HG02938 (cell line): ENCODE results near the gene RREB1.

Experiments used
- ATAC-seq: cut with Tn5 transposase; IDR thresholded peaks from one replicate; pipeline ENCODE4 v1.9.1; 2021; ENCODE audit warnings: mild to moderate bottlenecking, moderate library complexity; ENCODE audit not compliant: unreplicated experiment

Gene RREB1

DNA sequence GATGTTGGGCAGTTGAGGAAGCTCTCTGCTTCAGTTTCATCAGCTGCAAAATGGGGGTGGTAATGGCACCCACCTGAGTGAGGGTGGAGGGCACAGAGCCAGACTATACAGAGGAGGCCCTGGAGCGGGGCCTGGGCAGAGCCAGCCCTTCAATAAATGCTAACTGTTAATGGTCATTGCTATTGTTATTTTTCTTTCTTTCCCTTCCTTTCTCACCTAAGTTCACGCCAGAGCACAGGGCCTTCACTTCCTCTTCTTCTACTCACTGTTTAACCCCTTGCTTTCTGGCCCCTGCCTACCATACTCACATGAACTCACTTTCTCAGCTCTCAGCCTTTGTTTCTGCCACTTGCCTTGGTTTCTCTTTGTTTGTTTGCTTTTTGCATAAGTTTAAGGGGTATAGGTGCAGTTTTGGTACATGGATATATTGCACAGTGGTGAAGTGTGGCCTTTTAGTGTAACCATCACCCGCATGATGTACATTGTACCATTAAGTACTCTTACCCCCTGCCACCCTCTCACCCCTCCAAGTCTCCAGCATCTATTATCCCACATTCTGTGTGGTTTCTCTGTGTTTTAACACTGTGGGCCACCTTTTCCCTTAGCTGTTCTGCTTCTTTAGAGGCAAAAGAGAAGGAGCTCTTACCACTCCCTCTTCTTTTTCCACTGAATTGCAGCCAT lies 7.5 kb upstream of the RREB1 start:
- ATAC-seq, result no peak

DNA sequence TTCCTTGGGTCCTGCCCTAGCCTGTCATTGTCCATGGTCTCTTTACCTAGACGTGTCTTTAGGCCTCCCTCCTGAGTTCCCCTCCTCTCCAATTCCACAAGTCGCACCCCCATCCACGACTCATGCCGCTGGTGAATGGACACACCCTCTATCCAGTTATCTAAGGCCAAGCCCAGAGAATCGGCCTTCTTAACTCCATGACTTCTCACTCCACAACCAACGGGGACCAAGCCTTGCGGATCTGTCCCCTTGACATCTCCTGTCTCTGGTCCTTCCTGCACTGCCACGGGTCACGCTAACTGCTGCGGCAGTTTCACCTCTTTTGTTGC lies 7.0 kb upstream of the RREB1 start:
- ATAC-seq, result no peak

DNA sequence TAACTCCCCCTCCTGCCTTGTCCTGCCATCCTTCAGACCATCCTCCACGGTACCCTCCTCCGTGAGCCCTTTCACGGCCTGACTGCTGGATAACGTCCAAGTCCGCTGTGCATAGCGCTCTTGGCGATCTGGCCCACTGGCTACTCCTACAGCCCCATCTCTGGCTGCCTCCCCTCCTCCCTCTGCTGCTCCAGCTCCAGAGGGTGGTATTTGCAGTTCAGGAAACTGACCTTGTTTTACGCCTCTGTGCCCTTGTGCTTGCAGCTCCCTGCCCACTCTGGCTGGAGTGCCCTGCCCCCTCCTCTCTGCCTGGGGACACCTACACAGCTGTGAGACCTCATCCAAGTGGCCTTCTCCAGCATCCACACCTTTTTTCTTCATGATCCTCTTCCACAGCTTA lies 6.5 kb upstream of the RREB1 start:
- ATAC-seq, result no peak

GRCh38 chr6:7104752-7105151 lies 3.0 kb upstream of the RREB1 start:
- ATAC-seq, result no peak

DNA sequence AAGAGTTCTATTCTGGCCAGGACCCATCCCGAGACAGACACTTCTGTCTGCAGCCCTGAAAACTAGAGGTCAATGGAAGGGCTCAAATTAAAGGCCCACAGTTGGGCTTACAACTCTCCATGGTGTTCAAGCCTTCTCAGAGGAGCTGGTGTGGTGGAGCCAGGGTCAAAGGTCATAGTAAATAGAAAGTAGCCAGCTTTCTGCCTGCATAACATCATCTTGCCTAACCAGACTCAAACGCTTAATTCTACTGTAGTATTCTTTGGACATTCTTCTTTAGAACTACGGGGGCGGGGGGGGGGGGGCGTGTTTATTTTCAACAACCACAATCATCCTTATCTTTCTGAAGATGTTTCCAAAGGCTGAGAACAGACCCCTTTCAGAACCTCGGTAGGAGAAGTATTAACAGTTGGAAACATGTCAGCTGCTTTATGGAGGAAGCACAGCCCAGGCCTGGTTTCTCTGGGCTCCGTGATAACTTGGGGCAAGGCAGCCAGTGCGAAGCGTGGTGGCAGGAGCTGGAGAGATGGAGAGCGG lies 1.5 kb upstream of the RREB1 start:
- no peak for ATAC-seq

DNA sequence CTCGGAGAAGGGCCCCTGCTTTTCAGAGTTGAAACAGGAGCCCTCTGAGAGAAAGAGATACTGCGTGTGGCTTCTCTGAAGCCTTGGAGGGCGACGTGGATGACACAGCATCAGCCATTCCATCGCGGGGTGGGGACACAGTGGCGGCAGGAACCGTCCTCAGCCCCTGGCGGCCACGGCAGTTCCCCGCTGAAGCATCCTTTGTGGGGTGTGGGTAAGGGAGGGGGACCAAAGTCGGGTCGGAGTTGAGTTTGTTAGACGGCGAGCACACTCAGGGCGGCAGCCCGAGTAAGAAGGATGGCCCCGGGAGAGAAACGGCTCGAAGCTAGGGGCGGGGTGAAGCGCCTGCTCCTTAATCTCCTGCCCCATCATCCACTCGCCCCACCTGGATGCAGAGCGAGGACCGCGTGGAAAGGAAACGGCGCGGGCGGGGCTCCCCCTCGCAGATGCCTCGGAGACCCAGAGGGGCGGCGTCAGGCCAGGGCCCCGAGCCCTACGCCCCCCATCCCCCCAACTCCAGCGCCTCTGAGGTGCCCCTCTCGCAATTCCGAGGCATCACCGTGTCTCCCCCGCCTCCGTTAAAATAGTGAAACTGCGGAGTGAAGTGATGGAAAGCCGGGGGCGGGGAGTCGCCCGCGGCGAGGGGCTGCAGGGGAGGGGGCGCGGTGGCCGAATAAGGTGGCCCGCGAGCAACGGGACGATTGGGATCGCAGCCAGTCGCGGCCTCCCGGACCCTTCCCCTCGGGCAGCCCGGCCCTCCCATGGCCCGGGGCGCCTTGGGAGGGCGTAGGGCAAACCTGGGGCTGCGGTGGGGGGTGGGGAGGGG lies 796 bp upstream of the RREB1 start:
- ATAC-seq, result peak; percentile 38

- ATAC-seq, result peak; percentile 19
Observed at GRCh38 chr6:7108196-7108963, 619 bp downstream of the RREB1 start.

DNA sequence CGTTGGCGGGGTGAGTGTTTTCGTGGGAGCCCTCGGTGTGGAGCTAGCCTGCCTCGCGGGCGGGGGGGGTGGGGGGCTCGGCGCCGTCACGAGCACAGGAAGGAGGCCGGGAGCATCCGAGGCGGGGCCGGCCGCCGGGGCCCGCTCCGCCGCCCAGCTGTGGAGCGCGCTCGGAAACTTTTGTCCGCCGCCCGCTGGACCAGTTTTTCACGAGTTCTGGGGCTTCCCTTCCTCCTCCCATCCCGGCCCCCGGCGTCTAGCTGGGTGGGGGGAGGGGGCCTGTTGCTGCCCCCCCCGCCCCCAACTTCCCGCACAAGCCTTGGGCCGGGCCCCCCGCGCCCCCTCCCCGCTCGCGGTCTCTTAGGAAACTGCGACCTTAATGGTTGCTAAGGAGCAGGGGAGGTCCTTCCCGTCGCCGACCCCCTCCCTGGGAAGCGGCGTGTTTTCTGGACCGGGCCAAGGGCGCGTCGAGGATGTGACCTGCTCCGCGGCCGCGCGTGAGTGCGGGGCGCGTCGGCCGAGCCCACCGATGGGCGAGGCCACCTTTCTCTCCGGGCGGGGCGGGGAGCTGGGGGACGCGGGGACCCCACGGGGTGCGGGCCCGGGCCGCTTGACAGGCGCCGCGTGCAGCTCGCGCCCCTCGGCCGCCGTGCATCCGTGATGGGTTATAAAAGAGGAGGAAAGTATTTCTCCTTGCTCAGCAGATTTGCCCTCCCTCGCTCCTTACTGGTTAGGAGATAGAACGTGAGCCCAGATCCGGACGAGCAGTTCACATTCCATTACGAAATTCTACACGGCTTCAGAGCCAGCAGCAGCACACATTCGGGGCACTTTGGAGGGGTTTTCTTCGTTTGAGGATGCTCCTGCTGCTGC lies 1.4 kb downstream of the RREB1 start:
- ATAC-seq, result no peak

GRCh38 chr6:7110092-7110792 lies 2.5 kb downstream of the RREB1 start:
- ATAC-seq, result no peak

- ATAC-seq, result no peak
Observed at GRCh38 chr6:7111095-7111690, 3.4 kb downstream of the RREB1 start.

DNA sequence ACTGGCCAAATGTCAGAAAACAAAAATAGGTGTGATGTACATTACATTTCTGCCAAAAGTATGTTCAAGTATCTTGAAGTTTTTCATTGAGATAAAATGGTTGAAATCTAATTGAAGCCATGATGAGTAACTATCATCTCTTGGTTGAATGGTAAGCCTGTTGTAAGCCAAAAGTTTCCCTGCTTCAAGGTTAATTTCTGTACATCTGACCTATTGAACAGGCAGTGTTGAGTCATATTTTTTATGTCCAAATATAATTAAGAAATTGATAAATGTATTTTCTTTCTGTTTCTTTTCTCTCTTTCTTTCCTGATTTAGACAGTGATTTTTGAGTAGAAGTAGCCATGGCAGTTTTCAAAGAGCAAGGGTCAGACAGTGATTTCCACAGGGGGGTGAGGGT lies 4.4 kb downstream of the RREB1 start:
- ATAC-seq, result no peak

DNA sequence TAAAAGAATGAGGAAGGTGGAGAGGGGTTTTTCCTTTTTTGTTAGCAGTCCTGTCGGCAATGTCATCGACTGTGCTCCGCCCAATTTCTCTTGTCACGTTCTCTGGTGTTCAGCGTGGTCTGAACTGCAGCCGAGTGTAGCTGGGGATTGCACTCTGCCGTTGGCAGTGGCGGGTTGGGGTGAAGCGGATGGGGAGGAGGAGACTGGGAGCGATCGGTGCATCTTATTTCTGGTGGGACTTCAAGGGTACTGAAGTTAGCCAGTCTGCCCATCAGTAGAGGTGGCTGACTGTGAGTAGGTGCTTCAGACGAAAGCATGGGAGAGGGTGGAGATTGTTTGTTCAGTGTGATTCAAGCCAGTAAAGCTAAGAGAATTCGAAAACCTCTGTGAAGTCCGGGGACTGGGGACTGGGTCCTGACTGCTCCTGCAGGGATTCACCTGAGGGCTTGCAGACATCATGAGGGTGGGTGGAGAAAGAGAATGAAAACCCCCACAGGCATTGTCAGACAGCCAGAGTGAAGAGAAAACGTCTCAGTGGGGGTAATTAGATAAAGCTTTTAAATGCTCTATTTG lies 5.1 kb downstream of the RREB1 start:
- no peak for ATAC-seq

DNA sequence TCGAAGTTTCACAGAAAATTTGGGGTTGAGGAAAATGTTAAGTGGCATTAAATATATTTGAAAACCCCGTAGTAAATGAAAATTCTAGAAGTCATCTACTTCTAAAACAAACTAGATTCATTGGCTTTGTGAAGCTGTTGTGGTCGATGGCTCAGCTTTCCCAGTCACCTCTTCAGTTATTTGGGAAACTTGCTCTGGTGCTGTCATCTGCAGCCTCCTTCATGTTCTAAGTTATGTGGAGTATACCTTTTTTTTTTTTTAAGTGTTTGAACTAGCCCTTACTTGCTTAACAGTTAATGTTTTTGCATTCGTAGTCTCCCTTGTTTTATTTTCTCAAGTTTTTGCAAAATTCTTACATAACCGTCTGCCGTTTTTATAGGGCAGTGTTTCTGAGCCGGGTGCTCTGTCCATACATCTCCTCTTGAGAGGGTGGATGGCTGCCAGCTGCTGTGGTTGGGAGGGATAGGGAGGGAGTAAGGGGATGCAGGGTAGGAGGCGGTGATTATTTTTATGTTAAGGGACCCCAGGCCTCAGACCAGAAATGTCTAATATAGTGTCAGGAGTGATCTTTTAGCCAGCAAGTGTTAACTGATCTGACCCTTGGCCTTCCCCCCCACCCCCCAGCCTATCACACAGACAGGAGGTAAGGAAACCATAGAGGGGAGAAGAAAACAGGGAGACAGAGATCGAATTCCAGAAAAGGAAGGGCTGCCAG lies 7.1 kb downstream of the RREB1 start:
- ATAC-seq, result no peak

DNA sequence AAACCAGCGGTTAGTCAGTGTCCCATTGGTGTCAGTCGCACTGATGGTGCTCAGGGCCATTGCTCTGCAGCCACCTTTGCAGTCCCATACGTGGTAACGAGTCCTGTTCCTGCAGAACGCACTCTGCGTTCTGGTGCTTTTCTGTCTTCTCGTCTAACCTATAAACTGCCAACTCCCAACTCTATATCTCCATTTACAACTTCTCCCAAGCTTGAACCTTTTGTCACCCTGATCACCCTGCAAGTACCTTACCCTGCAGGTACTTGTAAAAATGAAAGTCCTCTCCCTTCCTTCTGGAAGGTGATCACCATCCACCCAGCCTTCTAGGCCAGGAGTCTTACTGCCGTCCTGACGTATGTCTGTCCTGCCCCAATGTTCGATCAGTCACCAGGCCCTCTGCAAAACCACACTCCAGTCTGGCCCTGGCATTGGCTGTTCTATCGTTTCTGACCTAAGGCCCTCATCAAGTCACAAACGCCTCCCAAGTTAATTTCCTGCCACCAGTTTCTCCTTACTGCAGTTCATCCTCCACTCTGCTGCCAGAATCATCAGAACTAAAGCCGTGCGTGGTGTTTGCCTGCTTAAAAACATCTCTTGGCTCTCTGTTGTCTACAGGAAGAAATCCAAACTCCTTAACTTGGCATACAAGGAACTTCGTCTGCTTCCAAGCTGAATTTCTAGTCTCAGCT lies 7.9 kb downstream of the RREB1 start:
- ATAC-seq, result no peak

- ATAC-seq, result no peak
Observed at GRCh38 chr6:7119272-7119801, 11.6 kb downstream of the RREB1 start.

DNA sequence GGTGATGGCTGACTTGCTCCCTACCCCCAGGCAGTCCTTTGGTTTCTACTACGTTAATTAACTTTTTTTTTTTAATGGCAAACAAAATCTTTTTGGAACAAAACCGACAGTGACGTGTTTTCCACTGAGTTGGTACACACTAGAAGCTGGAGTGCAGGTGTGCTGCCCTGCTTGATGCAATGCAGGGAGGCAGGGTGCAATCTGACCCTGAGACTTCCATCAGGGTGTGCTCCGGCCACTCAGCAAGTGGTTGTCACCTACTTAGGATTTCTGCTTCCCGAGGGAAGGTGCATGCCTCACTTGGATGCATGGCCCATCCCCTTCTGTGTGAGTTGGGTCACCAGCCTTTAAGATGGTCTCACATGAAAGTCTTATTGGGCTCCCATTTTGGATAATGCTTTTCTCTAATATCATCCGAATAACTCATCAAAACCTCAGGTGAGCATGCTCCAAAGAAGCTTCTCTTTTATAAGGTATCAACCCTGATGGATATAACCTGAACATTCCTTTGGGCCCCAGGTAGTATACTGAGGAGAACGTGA lies 14.0 kb downstream of the RREB1 start:
- no peak for ATAC-seq

- ATAC-seq, result no peak
Observed at GRCh38 chr6:7122684-7123083, 14.9 kb downstream of the RREB1 start.

DNA sequence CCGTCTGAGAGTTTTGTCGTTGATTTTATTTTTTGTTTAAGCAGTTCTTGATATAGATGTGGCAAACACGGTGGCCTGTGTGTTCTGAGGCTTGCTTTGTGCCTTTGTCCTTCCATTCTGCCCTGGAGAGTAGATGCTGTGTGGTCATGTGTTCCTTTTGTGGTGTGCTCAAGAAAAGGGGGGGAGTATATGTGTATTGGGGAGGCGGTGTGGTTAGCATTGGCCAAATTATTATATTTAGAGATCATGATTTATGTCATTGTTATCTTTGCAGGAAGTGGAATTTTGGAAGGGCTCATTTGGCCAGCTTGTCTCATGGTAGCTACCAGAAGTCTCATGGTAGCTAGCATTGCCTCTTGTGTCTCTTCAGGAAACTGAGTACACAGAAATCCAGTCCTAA lies 16.4 kb downstream of the RREB1 start:
- no peak for ATAC-seq
